ENCODE results near the gene DIAPH2. TPM values are rescaled to one million over a fixed set of nuclear protein-coding genes. Genes with fewer than 3 reads are reported as not detected.

Gene DIAPH2
- total RNA-seq, 4 donors from 2014 or later, result 36.6 to 78.3 (median 41.4) TPM

GRCh38 chrX:97238632-97239031 lies 554.0 kb downstream of the DIAPH2 start:
- ATAC-seq (ENCODE audit: low FRiP score) (no peak), DNase-seq (ENCODE audit: low spot score) (no peak)
- TF ChIP-seq CTCF (IDR thresholded peaks at IDR 0.05), result no peak

GRCh38 chrX:97252111-97252510 lies 567.5 kb downstream of the DIAPH2 start:
- no peak for ATAC-seq (ENCODE audit: low FRiP score)
- DNase-seq (ENCODE audit: low spot score), result no peak
- TF ChIP-seq CTCF (IDR thresholded peaks at IDR 0.05), result no peak

GRCh38 chrX:97260679-97261078 lies 576.0 kb downstream of the DIAPH2 start:
- no peak for TF ChIP-seq CTCF (IDR thresholded peaks at IDR 0.05)
- DNase-seq (ENCODE audit: low spot score) (no peak), ATAC-seq (ENCODE audit: low FRiP score) (no peak)

GRCh38 chrX:97266406-97267121 lies 581.9 kb downstream of the DIAPH2 start:
- no peak for DNase-seq (ENCODE audit: low spot score)
- ATAC-seq (ENCODE audit: low FRiP score), result no peak
- no peak for TF ChIP-seq CTCF (IDR thresholded peaks at IDR 0.05)

GRCh38 chrX:97267396-97268181 lies 582.9 kb downstream of the DIAPH2 start:
- no peak for TF ChIP-seq CTCF (IDR thresholded peaks at IDR 0.05)
- no peak for ATAC-seq (ENCODE audit: low FRiP score)
- DNase-seq (ENCODE audit: low spot score), result no peak

- DNase-seq (ENCODE audit: low spot score) (no peak), ATAC-seq (ENCODE audit: low FRiP score) (no peak)
- TF ChIP-seq CTCF (IDR thresholded peaks at IDR 0.05), result no peak
Observed at GRCh38 chrX:97268182-97268680, 583.6 kb downstream of the DIAPH2 start.
